Muscle layer of duodenum (tissue), 2 donors: ENCODE measurements around the gene PRM2.

ENCODE experiments used
- H3K27ac ChIP-seq: one replicate; pipeline ENCODE4 v1.7.0; 2013; ENCODE audit warnings: mild to moderate bottlenecking, low read length
- H3K27me3 ChIP-seq: one replicate; pipeline ENCODE4 v1.7.0; 2013; ENCODE audit warnings: low read depth, mild to moderate bottlenecking, control low read depth, low read length
- H3K36me3 ChIP-seq, 2 donors: one replicate each; pipeline ENCODE4 v1.7.0; 2013; ENCODE audit warnings: low read length in 2 of 2, control low read depth in 1 of 2, mild to moderate bottlenecking in 1 of 2; ENCODE audit not compliant: insufficient read depth in 2 of 2, control insufficient read depth in 1 of 2
- H3K4me1 ChIP-seq, 2 donors: one replicate each; pipeline ENCODE4 v1.7.0; 2013; ENCODE audit warnings: low read length in 2 of 2, mild to moderate bottlenecking in 2 of 2, control low read depth in 1 of 2, moderate library complexity in 1 of 2; ENCODE audit not compliant: insufficient read depth in 2 of 2, control insufficient read depth in 1 of 2
- H3K4me3 ChIP-seq, 2 donors: one replicate each; pipeline ENCODE4 v1.7.0; 2013; ENCODE audit warnings: low read length in 2 of 2, low read depth in 1 of 2, mild to moderate bottlenecking in 1 of 2
- H3K9me3 ChIP-seq, 2 donors: one replicate each; pipeline ENCODE4 v1.7.0; 2013; ENCODE audit warnings: low read length in 2 of 2, control low read depth in 1 of 2, mild to moderate bottlenecking in 1 of 2; ENCODE audit not compliant: control insufficient read depth in 1 of 2
- donor health status: healthy.

PRM2 gene, protein sequence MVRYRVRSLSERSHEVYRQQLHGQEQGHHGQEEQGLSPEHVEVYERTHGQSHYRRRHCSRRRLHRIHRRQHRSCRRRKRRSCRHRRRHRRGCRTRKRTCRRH

DNA sequence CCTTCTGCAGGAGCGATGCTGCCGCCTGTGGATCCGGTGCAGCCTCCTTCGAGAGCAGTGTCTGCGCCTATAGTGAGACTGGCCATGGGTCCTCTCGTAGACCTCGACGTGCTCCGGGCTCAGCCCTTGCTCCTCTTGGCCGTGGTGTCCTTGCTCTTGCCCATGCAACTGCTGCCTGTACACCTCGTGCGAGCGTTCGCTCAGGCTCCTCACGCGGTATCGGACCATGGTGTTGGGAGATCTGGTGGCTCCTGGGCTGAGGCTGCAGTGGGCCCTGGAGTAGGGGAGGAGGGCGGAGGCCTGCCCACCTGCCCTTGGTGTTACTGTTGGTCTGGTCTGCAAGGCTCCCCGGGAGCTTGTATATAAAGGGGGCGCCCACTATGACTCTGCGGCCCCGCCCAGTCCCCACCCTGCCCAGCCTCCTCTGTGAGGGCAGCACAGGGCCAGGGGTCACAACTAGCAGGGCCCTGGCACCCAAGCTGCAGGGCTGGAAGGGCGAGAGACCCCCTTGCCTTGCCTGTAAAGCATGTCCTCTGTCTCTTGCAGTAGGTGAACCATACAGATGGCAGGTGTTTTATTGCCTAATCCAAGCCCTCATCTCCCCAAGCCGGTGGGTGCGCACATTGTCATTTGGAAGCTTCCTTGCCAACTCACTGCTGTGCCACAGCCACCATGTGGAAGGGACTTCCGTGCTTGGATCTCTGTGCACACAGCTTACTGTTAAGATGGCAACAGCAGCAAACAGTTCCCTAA lies at the start of gene PRM2:
Gene PRM2, minus strand, starts transcription at position 338 of the 753 bp plus-strand sequence. Its CDS starts 110 bp downstream, at position 228.
- no peak within 1 kb of the TSS for H3K4me3 ChIP-seq
- H3K27ac ChIP-seq: no peak within 1 kb of the TSS
- H3K27me3 ChIP-seq: no peaks in the 10 kb centered on the region
- no peaks in the 10 kb centered on the region for H3K4me1 ChIP-seq
- no peaks in the 10 kb centered on the region for H3K9me3 ChIP-seq
- no peaks in the 10 kb centered on the region for H3K36me3 ChIP-seq

DNA sequence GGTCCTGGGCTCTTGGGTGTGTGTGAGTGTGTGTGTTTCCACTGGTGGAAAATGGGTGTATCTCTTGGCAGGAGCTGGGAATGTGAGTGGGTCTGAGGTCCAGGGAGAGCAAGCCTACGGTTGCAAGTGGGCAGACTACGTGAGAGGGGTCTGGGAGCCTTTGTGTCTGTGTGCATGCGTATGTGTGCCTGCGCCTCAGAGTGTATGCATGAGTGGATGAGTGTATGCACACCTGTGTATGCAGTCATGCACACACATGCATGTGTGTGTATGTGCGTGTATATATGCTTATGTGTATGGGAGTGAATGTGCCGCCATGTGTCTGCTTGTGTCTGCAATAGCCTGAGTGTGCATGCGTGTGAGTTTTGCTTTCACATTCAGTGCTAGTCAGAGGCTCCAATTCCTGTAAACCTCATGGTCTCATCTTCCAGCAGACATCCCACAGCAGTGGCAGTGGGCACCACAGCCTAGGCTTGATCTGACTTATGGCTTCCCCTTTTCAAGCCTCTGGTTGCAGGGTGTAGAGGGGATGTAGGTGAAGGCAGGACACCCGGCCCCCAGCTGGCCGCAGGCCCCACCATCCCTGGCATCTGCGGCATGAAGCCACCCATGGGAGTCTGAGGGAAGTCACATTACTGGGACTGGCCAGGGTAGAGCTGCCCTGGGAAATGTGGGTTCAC lies 49.3 kb upstream of the PRM2 start:
- Histone ChIP-seq H3K36me3 (no peaks in the 10 kb centered on the region), H3K4me3 (no peak overlapping the region), H3K4me1 (peaks cover 3 to 7% of the 10 kb centered on the region in 2 donors), H3K27me3 (no peaks in the 10 kb centered on the region), H3K27ac (no peak overlapping the region), H3K9me3 (no peaks in the 10 kb centered on the region)

DNA sequence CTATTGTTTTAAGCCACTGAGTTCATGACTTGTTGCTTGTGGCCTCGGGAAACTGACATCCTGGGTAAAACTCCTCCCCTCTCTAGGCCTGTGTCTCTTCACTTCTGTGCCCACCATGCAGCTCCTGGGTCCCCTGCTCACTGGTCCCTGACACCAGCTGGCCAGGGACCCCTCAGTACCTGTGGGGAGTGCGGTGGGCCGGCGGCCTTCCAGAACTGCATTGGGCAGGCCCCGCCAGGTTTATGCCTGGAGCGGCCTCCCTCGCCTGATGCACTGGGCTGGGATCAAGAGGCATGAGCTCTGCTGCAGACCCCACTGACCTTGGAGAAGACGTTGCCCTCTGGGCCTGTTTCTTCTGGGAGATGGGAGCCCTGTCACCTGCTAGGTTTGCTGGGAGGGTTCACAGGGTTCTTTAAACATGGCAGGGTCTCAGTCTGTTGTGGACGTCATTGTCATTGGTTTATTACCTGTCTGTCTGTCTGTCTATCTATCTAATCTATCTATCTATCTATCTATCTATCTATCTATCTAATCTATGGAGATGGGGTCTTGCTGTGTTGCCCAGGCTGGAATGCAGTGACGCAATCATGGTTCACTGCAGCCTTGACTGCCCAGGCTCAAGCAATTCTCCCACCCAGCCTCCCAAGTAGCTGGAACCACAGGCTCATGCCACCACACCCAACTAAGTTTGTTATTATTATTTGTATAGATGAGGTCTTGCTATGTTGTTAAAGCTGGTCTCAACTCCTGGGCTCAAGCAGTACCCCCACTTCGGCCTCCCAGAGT lies 47.5 kb upstream of the PRM2 start:
- no peaks in the 10 kb centered on the region for H3K9me3 ChIP-seq
- no peak overlapping the region for H3K4me3 ChIP-seq
- H3K4me1 ChIP-seq: peaks cover 0 to 7% of the 10 kb centered on the region in 2 donors
- no peaks in the 10 kb centered on the region for H3K27me3 ChIP-seq
- H3K27ac ChIP-seq: no peak overlapping the region
- no peaks in the 10 kb centered on the region for H3K36me3 ChIP-seq

DNA sequence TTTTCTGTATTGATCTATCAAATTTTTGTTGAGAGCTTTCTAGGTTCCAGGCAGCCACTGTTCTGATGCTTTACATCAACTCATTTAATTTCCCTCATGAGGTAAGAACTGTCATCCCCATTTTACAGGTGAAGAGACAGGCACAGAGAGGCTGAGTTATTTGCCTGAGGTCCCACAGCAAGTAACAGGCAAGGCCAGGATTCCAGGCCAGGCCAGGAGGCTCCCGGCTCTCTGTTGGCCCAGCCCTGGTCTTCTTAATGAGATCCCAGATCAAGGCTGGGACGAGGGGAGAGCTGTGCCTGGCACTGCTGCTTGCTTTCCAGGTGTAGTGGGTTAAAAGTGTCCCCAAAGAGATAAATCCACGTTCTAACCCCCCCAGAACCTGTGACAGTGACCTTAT lies 46.5 kb upstream of the PRM2 start:
- Histone ChIP-seq H3K4me1 (peaks cover 0 to 1% of the 10 kb centered on the region in 2 donors), H3K27ac (no peak overlapping the region), H3K9me3 (no peaks in the 10 kb centered on the region), H3K4me3 (no peak overlapping the region), H3K36me3 (no peaks in the 10 kb centered on the region), H3K27me3 (no peaks in the 10 kb centered on the region)

DNA sequence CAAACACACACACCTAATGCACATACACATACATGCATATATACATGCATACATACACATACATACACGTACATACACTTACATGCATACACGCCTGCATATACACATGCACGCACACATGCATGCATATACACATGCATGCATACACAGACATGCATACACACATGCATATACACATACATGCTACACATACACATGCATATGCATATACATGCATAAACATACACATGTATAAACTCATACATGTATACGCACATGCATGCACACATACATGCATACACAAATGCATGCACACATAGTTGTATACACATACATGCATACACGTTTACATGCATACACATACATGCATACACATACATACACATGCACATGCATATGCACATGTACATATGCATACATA lies 45.4 kb upstream of the PRM2 start:
- H3K4me1 ChIP-seq: no peaks in the 10 kb centered on the region
- no peaks in the 10 kb centered on the region for H3K27me3 ChIP-seq
- H3K9me3 ChIP-seq: no peaks in the 10 kb centered on the region
- H3K36me3 ChIP-seq: no peaks in the 10 kb centered on the region
- H3K27ac ChIP-seq: no peak overlapping the region
- no peak overlapping the region for H3K4me3 ChIP-seq

DNA sequence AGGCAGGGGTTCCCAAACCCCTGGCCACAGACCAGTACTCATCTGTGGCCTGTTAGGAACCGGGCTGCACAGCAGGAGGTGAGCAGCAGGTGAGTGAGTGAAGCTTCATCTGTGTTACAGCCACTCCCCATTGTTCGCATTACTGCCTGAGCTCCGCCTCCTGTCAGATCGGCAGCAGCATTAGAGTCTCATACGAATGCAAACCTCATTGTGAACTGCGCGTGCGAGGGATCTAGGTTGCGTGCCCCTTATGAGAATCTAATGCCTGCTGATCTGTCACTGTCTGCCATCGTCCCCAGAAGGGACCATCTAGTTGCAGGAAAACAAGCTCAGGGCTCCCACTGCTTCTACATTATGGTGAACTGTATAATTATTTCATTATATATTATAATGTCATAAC lies 43.9 kb upstream of the PRM2 start:
- Histone ChIP-seq H3K36me3 (no peaks in the 10 kb centered on the region), H3K4me3 (no peak overlapping the region), H3K4me1 (no peaks in the 10 kb centered on the region), H3K27ac (no peak overlapping the region), H3K27me3 (no peaks in the 10 kb centered on the region), H3K9me3 (no peaks in the 10 kb centered on the region)

DNA sequence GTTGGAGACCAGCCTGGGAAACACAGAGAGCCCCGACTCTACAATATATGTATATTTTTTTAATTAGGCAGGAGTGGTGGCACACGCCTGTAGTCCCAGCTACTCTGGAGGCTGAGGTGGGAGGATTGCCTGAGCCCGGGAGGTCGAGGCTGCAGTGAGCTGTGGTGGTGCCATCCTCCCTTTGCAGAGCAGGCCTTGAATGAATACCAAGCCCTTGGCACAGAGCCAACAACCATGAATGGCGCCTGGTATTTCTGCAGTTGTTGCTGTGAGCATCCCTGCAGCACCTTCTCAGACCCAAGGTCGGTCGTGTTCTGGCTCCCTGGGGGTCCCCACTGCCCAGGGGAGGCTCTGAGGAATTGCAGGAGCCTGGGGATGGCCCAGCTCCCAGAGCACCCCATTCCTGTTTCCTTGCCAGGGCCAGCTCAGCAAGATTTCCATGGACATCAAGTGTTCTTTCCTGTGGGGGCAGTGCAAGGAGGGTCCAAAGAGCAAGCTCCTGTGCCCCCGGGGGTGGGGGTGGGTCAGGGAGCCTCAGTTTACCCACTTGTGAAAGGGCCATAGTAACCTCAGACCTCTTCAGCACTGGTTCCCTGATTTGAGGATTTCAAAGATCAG lies 43.4 kb upstream of the PRM2 start:
- H3K4me1 ChIP-seq: no peaks in the 10 kb centered on the region
- no peak overlapping the region for H3K27ac ChIP-seq
- H3K4me3 ChIP-seq: no peak overlapping the region
- H3K36me3 ChIP-seq: no peaks in the 10 kb centered on the region
- H3K27me3 ChIP-seq: no peaks in the 10 kb centered on the region
- H3K9me3 ChIP-seq: no peaks in the 10 kb centered on the region

DNA sequence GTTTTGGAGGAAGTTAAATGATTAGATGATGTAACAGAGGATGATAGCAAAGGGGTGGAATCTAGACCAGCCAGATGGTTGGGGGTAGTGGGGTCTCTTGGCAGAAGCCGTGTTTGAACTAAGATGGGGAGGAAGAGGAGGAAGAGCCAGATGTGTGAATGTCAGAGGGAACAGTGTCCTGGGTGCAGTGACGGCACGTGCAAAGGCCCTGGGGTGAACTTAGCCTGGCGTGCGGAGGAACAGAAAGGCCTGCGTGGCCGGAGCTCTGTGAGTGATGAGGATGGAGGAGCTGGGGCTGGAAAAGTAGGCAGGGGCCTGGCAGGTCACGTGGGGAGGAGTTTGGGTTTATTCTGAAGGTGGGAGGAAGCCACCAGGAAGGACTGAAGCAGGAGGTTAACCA lies 42.5 kb upstream of the PRM2 start:
- Histone ChIP-seq H3K36me3 (no peaks in the 10 kb centered on the region), H3K9me3 (no peaks in the 10 kb centered on the region), H3K4me1 (no peaks in the 10 kb centered on the region), H3K4me3 (no peak overlapping the region), H3K27me3 (no peaks in the 10 kb centered on the region), H3K27ac (no peak overlapping the region)

DNA sequence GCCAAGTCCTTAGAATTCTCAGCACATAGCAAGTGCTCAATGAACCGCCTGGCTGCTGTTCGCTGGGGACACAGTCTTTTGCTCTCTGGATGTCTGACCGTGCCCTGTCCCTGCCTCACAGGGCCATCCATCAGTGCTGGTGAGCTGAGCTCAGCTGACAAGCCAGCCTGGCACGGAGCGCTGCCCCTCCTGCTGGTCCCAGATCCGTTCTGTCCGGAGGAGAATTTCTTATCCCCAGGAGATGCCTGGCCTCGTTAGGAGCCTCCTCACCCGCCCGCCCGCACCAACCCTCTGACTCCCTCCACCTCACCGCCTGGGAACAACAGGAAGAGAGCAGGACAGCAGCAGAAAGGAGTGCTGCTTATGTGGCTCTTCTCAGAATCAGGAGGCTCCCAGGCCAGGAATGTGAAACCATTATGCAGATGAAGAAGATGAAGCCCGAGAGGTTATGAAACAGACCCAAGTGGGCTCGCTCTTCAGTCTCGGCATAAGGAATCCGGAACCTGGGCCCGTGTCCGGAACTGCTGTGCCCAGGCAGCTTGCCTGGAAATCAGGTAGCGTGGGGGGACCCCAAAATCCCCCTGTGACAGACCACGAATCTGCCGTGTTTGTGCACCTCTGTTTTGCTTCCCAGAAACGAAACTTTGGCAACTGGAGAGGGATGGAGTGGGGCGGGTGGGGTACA lies 40.2 kb upstream of the PRM2 start:
- no peaks in the 10 kb centered on the region for H3K4me1 ChIP-seq
- H3K27me3 ChIP-seq: no peaks in the 10 kb centered on the region
- no peaks in the 10 kb centered on the region for H3K9me3 ChIP-seq
- H3K4me3 ChIP-seq: no peak overlapping the region
- H3K27ac ChIP-seq: no peak overlapping the region
- H3K36me3 ChIP-seq: no peaks in the 10 kb centered on the region

DNA sequence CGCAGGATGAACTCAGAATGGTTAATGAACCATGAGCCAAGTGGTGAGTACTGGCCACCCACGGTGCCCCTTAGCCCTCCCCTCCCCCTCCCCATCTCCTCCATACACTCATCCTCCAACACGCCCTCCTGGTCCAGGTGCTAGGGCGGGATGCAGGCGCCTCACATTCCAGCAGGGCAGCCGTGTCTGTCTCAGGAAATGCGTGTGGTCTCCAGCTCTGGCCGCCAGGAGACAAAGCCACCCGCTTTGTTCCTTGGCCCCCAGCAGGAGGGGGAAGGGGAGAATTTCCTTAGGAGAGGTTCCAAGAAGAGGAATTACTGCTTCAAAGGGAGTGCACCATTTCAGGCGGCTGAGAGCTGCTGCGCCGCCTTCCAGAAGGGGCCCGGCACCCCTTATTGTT lies 39.2 kb upstream of the PRM2 start:
- H3K27ac ChIP-seq: no peak overlapping the region

More for the DNA sequence above, 39.2 kb upstream of the PRM2 start:
- Histone ChIP-seq H3K4me3 (no peak overlapping the region), H3K36me3 (no peaks in the 10 kb centered on the region), H3K9me3 (no peaks in the 10 kb centered on the region), H3K27me3 (no peaks in the 10 kb centered on the region), H3K4me1 (no peaks in the 10 kb centered on the region)
